ENCODE results near the gene PPARG.
"Not testable (repeated sequence)": the region's sequence is repeated elsewhere in the genome, so short reads cannot be mapped to it uniquely, and the experiment has no call there.

Gene PPARG

GRCh38 chr3:12268049-12268735, 20.7 kb upstream of the PPARG start:
- H3K36me3 ChIP-seq (ENCODE audit: control insufficient read depth, insufficient read depth, low read length): no peaks in the 10 kb centered on the region
- no peak overlapping the region for H2AFZ ChIP-seq
- H3K9ac ChIP-seq: no peak overlapping the region
- H3K9me3 ChIP-seq (ENCODE audit: control insufficient read depth, low read length): no peaks in the 10 kb centered on the region
- no peak overlapping the region for H3K27ac ChIP-seq
- H3K4me2 ChIP-seq (ENCODE audit: low read length): no peak overlapping the region
- TF ChIP-seq, protein P1, sequence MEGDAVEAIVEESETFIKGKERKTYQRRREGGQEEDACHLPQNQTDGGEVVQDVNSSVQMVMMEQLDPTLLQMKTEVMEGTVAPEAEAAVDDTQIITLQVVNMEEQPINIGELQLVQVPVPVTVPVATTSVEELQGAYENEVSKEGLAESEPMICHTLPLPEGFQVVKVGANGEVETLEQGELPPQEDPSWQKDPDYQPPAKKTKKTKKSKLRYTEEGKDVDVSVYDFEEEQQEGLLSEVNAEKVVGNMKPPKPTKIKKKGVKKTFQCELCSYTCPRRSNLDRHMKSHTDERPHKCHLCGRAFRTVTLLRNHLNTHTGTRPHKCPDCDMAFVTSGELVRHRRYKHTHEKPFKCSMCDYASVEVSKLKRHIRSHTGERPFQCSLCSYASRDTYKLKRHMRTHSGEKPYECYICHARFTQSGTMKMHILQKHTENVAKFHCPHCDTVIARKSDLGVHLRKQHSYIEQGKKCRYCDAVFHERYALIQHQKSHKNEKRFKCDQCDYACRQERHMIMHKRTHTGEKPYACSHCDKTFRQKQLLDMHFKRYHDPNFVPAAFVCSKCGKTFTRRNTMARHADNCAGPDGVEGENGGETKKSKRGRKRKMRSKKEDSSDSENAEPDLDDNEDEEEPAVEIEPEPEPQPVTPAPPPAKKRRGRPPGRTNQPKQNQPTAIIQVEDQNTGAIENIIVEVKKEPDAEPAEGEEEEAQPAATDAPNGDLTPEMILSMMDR (IDR thresholded peaks at IDR 0.05): no peak
- H3K4me1 ChIP-seq: peaks cover 3% of the 10 kb centered on the region
- H3K79me2 ChIP-seq: no peaks in the 10 kb centered on the region
- no peak overlapping the region for H3K4me3 ChIP-seq (ENCODE audit: low read depth, low read length)
- no peaks in the 10 kb centered on the region for H3K27me3 ChIP-seq (ENCODE audit: control insufficient read depth, insufficient read depth, low read length)

GRCh38 chr3:12270976-12271375, 17.9 kb upstream of the PPARG start:
- TF ChIP-seq, protein P1 (IDR thresholded peaks at IDR 0.05): no peak
- Histone ChIP-seq H3K27me3 (ENCODE audit: control insufficient read depth, insufficient read depth, low read length) (no peaks in the 10 kb centered on the region), H3K4me1 (peaks cover 5% of the 10 kb centered on the region), H3K9me3 (ENCODE audit: control insufficient read depth, low read length) (no peaks in the 10 kb centered on the region), H3K27ac (no peak overlapping the region), H3K79me2 (no peaks in the 10 kb centered on the region), H3K4me3 (ENCODE audit: low read depth, low read length) (no peak overlapping the region), H3K36me3 (ENCODE audit: control insufficient read depth, insufficient read depth, low read length) (no peaks in the 10 kb centered on the region), H3K4me2 (ENCODE audit: low read length) (no peak overlapping the region), H3K9ac (no peak overlapping the region), H2AFZ (no peak overlapping the region)

GRCh38 chr3:12273045-12273695, 15.7 kb upstream of the PPARG start:
- Histone ChIP-seq H3K9ac (no peak overlapping the region), H3K79me2 (no peaks in the 10 kb centered on the region), H3K36me3 (ENCODE audit: control insufficient read depth, insufficient read depth, low read length) (no peaks in the 10 kb centered on the region), H3K4me2 (ENCODE audit: low read length) (no peak overlapping the region), H2AFZ (no peak overlapping the region), H3K27me3 (ENCODE audit: control insufficient read depth, insufficient read depth, low read length) (no peaks in the 10 kb centered on the region), H3K9me3 (ENCODE audit: control insufficient read depth, low read length) (no peaks in the 10 kb centered on the region), H3K4me1 (peaks cover 5% of the 10 kb centered on the region), H3K4me3 (ENCODE audit: low read depth, low read length) (no peak overlapping the region), H3K27ac (no peak overlapping the region)
- TF ChIP-seq, protein P1 (IDR thresholded peaks at IDR 0.05): no peak

DNA sequence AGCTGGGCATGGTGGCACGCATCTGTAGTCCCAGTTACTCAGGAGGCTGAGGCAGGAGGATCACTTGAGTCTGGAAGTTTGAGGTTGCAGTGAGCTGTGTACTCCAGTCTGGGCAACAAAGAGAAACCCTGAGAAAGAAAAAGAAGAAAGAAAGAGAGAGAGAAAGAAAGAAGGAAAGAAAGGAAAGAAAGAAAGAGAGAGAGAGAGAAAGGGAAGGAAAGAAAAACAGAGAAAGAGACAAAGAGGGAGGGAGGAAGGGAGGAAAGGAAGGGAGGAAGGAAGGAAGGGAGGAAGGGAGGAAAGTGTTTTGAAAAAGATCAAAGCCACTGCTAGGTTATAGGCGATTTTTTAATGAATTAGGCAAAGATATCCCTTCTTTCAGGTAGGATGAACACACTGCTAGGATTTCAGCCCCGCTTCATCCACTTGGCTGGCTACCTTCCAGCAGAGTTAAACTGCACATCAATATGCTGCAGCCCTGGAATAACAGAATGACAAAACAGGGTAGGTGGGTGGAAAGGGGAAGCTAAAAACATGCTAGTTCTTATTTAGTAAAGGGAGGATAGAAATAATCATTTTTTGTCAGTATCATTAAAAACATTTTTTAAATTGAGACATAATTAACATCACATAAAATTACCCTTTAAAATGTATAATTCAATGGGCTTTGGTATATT, 12.8 kb upstream of the PPARG start:
- no peaks in the 10 kb centered on the region for H3K9me3 ChIP-seq (ENCODE audit: control insufficient read depth, low read length)
- no peak overlapping the region for H2AFZ ChIP-seq
- H3K4me3 ChIP-seq (ENCODE audit: low read depth, low read length): no peak overlapping the region
- H3K4me1 ChIP-seq: peaks cover 5% of the 10 kb centered on the region
- no peaks in the 10 kb centered on the region for H3K79me2 ChIP-seq
- no peak overlapping the region for H3K27ac ChIP-seq
- H3K4me2 ChIP-seq (ENCODE audit: low read length): no peak overlapping the region
- H3K9ac ChIP-seq: no peak overlapping the region
- TF ChIP-seq, protein P1 (IDR thresholded peaks at IDR 0.05): no peak
- H3K27me3 ChIP-seq (ENCODE audit: control insufficient read depth, insufficient read depth, low read length): no peaks in the 10 kb centered on the region
- no peaks in the 10 kb centered on the region for H3K36me3 ChIP-seq (ENCODE audit: control insufficient read depth, insufficient read depth, low read length)

DNA sequence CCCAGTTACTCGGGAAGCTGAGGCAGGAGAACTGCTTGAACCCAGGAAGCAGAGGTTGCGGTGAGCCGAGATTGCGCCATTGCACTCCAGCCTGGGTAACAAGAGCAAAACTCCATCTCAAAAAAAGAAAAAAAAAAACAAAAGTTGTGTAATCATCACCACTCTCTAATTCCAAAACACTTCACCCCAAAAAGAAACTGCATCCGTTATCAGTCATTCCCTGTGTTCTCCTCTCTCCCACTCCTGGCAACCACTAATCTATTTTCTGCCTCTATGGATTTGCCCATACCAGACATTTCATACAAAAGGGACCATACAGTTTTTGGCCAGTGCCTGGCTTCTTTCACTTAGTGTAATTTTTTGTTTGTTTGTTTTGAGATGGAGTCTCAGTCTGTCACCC, 12.0 kb upstream of the PPARG start:
- H3K27ac ChIP-seq; H3K4me2 ChIP-seq (ENCODE audit: low read length); H2AFZ ChIP-seq; H3K4me3 ChIP-seq (ENCODE audit: low read depth, low read length); H3K79me2 ChIP-seq; H3K4me1 ChIP-seq; H3K9me3 ChIP-seq (ENCODE audit: control insufficient read depth, low read length); H3K36me3 ChIP-seq (ENCODE audit: control insufficient read depth, insufficient read depth, low read length); H3K27me3 ChIP-seq (ENCODE audit: control insufficient read depth, insufficient read depth, low read length); H3K9ac ChIP-seq: not testable (repeated sequence)
